GM19240 (cell line): ENCODE results near the gene MFAP2.

Source experiments
- DNase-seq: peaks from one replicate; pipeline ENCODE4 v3.0.0; 2011; ENCODE audit warnings: low spot score; ENCODE audit not compliant: insufficient read length

Gene MFAP2

DNA sequence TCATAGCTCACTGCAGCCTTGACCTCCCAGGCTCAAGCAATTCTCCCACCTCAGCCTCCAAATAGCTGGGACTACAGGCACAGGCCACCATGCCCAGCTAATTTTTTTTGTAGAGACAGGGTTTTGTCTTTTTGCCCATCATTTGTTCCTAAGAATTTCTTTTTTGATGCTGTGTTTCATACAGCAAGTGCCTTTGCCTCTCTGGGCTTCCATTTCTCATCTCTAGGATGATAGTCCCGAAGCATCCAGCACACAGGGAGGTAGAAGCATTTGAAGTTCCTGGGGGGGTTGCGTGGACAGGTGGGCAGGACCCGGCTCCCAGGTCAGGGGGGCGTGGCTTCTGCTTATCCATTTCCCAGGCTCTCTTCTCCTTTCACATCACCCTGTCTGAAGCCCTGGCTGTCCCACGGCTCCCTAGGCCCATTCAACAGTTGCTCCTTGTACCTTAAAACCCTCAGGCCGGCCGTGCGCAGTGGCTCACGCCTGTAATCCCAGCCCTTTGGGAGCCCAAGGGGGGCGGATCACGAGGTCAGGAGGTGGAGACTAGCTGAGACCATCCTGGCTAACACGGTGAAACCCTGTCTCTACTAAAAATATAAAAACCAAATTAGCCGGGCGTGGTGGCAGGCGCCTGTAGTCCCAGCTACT, 27.9 kb upstream of the MFAP2 start:
- no peak for DNase-seq

DNA sequence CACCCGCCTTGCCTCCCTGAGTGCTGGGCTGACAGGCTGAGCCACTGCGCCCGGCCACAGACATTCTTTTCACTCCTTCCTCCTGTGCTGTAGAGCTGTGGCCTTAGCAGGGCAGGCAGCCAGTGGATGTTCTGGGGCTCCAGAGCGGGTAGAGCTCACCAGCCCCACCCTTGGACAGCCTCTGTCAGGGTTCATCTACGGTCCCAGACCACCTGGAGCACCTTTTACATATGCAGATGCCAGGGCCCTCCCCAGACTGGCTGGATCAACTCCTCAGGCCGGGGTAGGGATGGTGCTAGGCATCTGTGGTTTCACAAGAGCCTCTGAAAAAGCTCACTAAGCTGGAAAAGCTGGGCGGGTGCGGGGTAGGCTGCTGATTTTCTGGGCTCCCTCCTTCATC, 26.7 kb upstream of the MFAP2 start:
- DNase-seq: no peak

DNA sequence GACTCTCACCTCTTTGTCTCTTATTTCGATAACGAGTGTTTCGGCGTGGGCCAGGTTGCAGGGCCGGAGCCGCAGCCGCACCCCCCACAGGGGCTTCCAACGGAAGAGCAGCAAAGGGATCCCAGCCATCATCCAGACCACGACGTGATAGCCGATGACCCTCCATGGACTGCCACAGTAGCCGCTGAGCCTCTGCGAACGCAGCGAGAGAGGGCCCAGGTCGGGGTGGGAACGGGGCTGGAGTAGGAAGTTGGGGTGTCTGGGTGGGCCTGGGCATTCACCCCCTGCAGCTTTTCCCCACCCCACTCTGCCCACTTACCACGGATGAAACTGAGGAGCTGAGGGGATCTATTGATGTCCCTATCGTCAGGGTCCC, 24.9 kb upstream of the MFAP2 start:
- no peak for DNase-seq

DNA sequence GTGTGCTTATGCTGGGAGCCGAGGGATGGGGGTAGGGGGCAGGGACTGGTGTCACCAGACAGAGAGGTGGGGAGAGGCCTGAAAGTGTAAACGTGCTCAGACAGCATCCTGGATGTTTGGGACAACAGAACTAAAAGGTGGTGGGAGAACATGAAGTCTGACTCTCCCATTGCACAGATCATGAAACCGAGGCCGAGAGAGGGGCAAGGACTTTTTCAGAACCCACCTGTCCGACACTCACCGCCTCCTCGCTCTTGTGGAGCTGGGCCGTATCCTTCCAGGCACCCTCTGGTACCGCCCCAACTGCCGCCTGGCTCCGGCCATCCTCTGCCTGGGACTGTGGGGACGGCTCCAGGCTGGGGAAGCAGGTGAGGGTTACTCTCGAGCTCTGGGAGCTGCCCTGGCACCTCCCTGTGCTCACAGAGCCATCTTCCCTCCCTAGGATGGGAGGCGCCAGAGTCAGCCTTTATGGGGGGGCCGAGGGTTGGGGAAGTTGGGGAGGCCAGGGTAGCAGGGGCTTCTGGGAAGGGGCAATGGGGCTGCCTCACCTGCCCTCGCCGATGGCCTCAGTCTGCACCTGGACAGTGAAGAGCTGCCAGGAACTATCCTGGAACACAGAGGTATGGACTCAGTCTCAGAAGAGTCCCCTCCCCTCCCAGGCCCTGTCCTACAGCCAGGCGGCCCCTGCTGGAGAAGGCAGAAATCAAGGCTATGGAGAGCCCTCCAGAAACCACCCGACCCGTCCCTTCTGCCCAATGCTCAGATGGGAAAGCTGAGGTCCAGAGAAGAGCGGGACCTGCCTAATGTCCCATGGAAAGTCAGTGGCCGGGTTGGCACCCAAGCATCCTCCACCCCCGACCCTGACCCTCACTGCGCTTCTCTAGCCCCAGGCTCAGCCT, 24.3 kb upstream of the MFAP2 start:
- no peak for DNase-seq

DNA sequence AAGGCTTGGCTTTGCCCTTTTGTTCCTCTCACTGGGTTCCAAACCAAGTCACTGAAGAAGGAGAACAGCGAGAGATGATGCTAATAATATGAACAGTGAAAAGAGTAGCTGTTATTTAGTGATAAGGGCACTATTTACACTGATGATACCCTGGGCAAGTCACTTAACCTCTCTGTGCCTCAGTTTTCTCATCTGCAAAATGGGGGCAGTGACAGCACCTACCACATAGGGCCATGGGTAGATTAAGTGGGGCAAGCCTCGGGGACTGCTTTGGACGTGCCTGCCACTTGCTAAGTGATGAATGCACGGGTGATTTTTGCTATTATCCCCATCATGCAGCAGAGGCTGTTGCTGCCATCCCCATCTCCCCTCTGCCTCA, 22.1 kb upstream of the MFAP2 start:
- DNase-seq: no peak

DNA sequence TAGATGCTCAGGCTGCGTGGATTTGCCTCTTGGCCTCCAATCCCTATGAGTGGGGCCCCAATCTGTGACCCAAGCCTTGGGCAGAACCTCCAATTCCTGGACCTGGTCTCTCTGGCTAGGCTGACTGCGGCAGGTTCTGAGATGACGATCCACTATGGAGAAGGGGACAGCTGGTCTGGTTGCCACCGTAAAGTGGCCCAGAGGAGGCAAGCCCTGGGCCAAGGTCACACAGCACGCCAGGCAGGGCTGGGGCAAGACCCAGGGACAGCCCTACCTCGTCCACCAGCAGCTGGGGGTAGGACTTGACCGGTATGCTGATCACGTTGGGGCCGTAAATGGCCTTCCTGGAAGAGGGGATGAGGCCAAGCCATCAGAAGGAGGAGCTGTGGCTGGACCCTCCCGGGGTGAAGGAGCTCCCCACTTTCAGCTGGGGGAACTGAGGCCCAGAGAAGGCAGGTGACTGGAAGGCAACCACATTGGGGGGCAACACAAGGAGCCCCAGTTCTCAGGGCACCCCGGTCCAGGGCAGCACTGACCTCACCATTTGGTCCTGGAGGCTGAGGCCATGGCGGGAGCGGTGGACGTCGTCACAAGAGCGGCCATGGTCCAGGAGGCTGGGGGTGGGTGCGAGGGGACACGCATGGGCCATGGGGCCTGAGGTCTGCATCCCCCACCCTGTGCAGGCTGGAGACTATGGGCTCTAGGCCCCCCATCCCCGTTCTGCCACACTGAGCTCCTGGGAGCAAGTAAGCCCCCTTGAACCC, 21.5 kb upstream of the MFAP2 start:
- no peak for DNase-seq

DNA sequence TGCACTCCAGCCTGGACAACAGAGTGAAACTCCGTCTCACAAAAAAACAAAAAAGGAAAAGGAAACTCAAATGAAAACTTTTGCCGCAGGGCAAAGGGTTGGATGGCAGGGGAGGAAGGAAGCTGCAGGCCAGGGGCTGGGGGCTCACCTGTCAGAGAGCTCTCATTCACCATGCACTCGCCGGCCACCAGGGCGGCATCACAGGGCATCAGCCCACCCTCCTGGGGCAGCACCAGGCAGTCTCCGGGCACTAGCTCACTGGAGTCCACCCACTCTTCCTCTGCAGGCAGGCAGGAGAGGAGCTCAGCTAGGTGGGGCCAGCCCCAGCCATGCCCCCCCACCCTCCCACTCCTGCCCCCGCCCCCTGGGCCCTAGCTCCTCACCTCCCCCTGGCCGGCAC, 19.4 kb upstream of the MFAP2 start:
- no peak for DNase-seq

DNA sequence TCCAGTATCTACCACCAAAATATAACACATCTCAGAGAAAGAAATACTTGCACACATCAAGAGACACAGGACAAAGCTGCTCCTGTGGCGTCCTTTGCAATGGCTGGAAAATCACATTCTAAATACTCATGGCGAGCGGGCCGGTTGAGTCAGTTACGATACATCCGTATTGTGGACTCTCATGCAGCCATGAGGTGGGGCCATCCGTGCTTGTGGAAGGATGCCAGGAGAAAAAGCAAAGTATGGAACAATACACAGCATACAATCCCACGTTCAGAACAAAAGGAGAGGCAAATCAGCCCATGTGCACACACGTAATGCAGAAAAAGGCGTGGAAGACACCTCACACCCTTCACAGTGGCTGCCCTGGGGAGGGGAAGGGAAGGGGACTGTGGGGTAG, 18.2 kb upstream of the MFAP2 start:
- no peak for DNase-seq

DNA sequence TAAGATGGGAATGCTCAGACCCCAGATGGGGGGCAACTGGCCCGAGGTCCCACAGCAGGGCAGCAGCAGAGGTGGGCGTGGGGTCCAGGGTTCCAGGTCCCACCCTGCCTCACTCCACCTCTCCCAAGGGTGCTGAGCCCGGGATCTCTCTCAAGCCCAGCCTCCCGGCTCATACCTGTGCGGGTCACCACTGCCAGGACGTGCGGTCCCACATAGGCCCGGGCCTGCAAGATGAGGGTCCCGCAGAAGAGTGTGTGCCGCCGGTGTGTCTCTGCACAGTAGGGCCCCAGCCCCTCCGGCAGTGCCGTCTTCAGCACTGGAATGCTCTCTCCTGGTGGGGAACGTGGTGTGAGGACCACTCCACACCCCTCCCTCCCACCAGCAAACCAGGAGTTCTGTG, 16.4 kb upstream of the MFAP2 start:
- no peak for DNase-seq

DNA sequence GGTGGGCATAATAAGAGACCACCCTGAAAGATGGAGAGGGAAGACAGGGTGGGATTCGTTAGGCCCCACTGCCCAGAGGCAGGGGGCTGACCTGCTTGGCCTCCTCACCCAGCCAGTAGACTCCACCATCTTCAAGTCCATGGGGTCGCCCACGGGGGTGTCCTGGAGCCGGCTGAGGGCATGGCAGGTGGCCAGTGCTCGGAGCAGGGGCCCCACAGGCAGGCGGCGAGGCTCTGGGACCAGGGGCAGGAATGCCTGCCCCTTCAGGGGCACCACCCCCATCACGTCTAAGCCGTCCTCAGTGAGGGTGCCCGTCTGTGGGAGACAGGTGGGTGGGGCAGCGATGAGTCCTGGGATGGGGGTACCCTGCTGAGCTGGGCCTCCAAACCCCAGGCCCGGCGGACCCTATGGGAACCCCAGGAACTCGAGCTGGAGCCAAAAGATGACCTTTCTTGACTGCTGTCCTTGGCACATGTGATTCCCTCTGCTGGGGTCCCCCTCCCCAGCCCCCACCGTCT, 13.2 kb upstream of the MFAP2 start:
- DNase-seq: no peak

DNA sequence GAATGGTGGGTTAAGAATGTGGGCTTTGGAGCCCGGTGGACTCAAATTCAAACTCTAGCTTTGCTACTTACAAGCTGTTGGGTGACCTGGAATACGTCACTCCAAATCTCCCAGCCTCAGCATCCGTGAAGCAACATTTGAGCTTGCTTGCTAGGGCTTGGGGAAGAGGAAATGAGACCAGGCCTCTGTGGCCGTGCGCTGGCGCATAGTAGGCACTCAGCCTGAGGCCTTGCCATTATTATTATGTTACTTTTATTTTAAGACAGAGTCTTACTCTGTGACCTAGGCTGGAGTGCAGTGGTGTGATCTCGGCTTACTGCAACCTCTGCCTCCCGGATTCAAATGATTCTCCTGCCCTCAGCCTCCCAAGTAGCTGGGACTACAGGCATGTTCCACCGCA, 12.3 kb upstream of the MFAP2 start:
- DNase-seq: no peak

DNA sequence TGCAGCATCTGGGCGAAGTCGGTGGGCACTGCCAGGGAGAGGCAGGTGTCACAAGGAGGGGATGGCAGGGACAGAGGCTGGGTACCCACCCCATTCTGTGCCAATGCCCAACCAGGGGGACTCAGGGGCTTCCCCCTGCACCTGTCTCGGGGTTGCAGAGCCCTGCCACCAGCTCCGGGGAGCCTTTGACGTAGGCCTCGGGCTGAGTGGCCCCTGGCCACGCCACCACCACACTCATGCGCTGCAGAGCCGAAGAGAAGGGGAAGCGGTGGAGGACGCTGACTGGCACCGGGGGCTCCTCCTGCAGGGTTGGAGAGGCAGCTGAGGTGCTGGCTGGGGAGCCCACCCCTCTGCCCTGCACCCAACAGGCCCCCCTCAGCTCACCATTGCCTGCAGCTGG, 11.7 kb upstream of the MFAP2 start:
- no peak for DNase-seq

DNA sequence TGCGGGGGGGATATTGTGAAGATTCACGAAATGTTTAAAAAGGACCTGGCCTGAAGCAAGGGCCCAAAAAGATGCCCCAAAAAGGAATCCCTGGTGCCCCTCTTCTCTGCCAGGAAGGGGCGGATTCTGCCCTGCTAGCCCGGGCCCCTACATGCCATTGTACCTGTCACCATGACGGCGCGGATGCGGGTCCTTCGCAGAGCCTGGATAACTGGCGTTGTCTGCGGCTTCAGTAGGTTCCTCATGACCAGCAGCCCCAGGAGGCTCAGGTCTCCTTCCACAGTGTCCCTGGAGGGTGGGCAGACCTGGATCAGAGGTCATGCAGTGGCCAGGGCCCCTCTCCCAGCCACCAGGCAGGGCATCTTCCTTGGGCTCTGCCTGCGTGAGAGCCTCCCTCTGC, 11.2 kb upstream of the MFAP2 start:
- no peak for DNase-seq

DNA sequence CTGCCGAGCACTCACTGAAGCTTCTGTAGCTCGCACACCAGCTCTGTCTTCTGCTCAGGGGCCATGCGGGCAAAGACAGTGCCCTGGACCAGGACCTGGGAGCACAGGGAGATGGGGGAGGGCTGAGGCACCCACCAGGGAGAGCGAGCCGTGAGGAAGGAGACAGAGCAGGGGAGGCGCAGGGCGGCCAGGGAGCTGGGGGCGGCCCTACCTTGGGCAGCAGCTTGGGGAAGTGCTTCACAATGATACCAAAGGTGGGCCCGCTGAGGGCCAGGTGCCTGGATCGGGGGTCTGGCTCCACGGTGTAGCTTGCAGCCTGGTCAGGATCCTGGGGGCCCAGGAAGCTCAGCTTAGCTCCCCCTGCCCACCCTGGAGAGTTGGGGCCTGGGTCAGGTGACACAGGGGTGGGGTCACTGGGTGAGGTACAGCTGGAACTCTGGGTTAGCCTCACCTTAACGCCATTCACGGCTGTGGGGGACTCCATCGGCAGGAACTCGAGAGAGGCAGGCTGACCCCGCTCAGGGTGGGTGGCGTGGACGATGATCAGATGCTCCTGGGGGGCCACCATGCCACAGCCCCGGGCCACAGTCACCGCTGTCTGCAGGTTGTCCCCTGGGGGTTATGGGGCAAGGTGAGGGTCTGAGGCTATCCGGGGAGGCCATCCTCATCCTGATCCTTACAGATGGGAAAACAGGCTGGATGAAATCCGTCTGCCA, 9.4 kb upstream of the MFAP2 start:
- no peak for DNase-seq

DNA sequence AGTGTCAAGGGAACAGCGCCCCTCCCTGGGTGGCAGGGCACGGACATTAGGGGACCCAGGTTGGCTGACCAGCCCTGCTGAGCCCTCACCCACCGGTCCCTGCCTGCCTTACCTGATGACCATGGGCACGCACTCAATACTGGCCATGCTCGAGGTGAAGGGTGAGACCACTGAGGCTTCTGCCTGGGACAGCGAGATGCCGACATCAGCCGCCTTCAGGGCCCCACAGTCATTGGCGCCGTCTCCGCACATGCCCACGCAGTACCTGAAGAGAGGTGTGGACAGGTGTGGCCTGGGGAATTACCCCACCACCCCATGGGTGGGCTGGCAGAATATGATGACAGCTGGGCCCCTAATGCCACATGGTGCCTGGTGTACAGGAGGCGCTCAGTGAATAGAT, 7.8 kb upstream of the MFAP2 start:
- DNase-seq: no peak

DNA sequence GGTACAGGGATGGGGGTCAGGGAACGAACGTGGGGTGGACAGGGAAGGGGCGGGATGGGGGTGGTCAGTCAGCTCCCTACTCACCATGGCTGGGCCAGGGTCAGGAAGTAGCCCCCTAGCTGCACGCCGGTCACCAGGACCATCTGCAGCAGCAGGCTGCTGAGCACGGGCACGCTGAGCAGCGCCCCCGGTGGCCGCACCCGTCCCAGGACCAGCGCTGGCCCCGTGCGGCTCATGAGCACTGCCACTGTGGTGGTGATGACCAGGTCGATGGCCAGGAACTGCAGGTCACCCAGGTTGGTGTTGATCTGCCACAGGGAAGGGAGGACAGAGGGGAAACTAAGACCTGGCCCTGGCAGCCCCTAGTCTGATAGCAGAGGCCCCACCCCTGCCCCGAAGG, 6.5 kb upstream of the MFAP2 start:
- DNase-seq: no peak

DNA sequence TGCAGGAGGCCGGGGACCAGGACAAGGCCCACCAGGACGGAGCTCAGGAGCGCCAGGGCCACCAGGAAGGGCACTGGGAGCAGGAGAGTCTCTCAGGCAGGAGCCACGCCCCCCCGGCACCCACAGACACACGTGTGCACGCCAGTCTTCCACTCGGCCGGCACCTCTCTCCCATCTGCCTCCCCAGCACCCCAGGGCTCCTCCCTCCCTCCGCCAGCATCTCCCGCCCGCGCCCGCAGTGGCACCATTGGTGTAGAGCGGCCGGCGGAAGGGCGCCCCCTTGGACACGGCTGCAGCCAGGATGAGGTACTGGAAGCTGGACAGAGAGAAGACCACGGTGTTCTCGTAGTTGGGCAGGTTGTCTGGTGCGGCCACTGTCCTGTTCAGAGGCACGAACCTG, 6.1 kb upstream of the MFAP2 start:
- DNase-seq: no peak

DNA sequence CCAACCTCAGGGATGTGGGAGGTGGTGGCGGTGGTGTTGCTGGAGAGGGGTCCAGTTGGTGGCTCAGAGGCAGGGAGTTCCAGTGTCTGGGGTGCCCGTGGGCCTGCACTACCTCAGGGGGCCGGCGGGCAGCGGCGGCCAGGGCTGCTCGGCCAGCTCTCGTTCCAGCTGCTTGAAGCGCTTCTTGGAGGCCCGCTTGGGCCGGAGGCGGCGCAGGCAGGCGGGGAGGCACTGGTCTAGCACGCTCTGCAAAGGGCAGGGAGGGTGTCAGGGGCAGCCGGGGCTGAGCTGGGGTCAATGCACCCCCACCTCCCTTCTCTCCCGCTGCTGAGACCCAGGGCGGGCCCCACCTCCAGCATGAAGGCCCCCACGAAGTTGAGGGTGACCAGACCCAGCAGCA, 5.7 kb upstream of the MFAP2 start:
- DNase-seq: no peak

DNA sequence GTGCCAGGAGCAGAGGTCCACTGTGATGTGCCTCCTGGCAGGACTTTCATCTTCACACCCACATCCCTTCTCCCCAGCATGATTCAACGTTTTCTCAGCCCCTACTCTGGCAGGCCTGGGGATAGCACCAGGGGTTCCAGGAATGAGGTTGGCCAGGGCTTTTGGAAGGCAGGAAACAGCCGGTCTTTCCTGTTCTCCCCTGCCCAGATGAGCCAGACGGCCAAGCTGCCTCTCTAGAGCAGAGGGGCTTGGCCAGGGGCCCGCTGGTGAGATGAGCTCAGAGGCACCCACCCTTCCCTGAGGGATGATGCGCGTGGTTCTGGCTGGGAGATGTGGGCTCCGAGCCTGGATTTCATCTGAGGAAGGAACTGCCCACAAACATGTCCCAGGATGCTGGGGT, 4.3 kb upstream of the MFAP2 start:
- no peak for DNase-seq

DNA sequence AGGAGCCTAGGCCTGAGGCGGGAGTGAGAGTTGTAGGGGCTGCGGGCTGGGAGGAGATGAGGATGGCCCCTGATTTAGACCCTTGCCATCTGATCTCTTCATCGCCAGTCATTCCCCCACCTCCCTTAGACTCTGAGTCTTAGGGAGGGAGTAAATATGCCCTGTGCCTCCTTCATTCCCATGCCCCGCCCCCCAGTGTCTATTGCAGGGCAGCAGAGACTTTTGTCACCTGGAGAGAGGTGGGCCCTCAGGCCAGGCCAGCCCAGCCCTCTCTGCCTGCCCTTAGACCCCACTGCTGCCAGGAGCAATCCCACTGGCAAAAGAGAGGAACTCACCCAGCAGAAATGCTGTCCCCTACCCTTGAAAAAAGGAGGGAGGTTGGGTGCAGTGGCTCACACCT, 3.2 kb upstream of the MFAP2 start:
- no peak for DNase-seq

DNA sequence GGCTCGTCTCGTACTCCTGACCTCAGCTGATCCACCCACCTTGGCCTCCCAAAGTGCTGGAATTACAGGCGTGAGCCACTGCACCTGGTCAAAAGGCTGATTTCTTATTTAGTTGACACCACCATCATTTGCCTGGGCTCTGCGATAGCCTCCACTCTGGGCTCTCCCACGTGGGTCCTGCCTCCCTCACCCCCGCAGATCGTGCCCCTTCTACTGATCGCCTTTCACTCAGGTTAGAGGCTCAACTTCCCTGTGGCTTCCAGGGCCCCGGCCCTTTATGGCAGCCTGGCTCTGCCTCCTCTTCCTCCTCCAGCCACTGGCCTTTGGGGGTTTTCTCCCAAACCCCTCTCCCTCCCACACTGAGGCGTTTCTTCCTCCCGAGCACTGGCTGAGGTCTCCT, 2.5 kb upstream of the MFAP2 start:
- no peak for DNase-seq
